NB4 (cell line): ENCODE data around the gene ZMYND8.

ENCODE experiments used
- CTCF ChIP-seq: IDR thresholded peaks from one replicate; pipeline ENCODE4 v1.5.1; 2012; ENCODE audit warnings: low read depth, low read length
- MAX ChIP-seq: IDR thresholded peaks from 2 replicates; pipeline ENCODE4 v1.6.1; 2011; ENCODE audit warnings: low read depth, low read length
- MYC ChIP-seq: IDR thresholded peaks from 2 replicates; pipeline ENCODE4 v1.6.1; 2011; ENCODE audit warnings: low read depth, low read length

GRCh38 chr20:47210470-47210869 is 146.0 kb downstream of the ZMYND8 start:
- TF ChIP-seq MYC = no peak
- TF ChIP-seq CTCF = no peak
- TF ChIP-seq MAX = no peak
